CD4-positive, alpha-beta T cell treated with Interleukin-17A for 1 hour (primary cell): ENCODE results near the gene ZIC5.

Experiments
- DNase-seq: peaks from one replicate; pipeline ENCODE4 v3.0.0-alpha.2; 2020

ZIC5 gene

GRCh38 chr13:99971576-99972189, at the start of gene ZIC5:
ZIC5 (minus strand) TSS chr13:99971767; CDS start chr13:99971603, 164 bp downstream.
- DNase-seq, result no peak

GRCh38 chr13:100019780-100020356, 48.3 kb upstream of the ZIC5 start:
- no peak for DNase-seq

- DNase-seq, result no peak
These were observed 43.1 kb upstream of the ZIC5 start for GRCh38 chr13:100014621-100015020.

- no peak for DNase-seq
These were observed 26.7 kb upstream of the ZIC5 start for GRCh38 chr13:99998261-99998660.

GRCh38 chr13:99997702-99998214, 26.2 kb upstream of the ZIC5 start:
- no peak for DNase-seq

- DNase-seq, result no peak
These were observed 24.9 kb upstream of the ZIC5 start for GRCh38 chr13:99996381-99996973.

GRCh38 chr13:99995589-99996380, 24.2 kb upstream of the ZIC5 start:
- DNase-seq, result no peak

- no peak for DNase-seq
These were observed 23.6 kb upstream of the ZIC5 start for GRCh38 chr13:99995104-99995588.

GRCh38 chr13:99994638-99995020, 23.1 kb upstream of the ZIC5 start:
- DNase-seq, result no peak

GRCh38 chr13:99993660-99994637, 22.4 kb upstream of the ZIC5 start:
- no peak for DNase-seq

GRCh38 chr13:99992949-99993351, 21.4 kb upstream of the ZIC5 start:
- no peak for DNase-seq

GRCh38 chr13:99991828-99992775, 20.5 kb upstream of the ZIC5 start:
- no peak for DNase-seq

GRCh38 chr13:99991013-99991827, 19.7 kb upstream of the ZIC5 start:
- DNase-seq, result no peak

- no peak for DNase-seq
These were observed 18.8 kb upstream of the ZIC5 start for GRCh38 chr13:99990126-99990977.

GRCh38 chr13:99989276-99990125, 17.9 kb upstream of the ZIC5 start:
- no peak for DNase-seq

- no peak for DNase-seq
These were observed 17.1 kb upstream of the ZIC5 start for GRCh38 chr13:99988529-99989275.
